Tibial artery (tissue), 4 donors: Measurements from ENCODE around the gene HMGB4.

Source experiments
- DNase-seq, 2 donors: peaks; one replicate each; pipeline ENCODE4 v3.0.0-alpha.2; 2019
- H3K27ac ChIP-seq, 2 donors: fragments of 200-600 bp; sonication (generic) in 1 of 2; 1 replicate in 1 of 2; 2 replicates in 1 of 2; pipeline ENCODE4 v1.5.1; 2018 to 2019; ENCODE audit warnings: mild to moderate bottlenecking in 1 of 2
- H3K27me3 ChIP-seq, 2 donors: fragments of 200-600 bp; sonication (generic) in 1 of 2; one replicate each; pipeline versions ENCODE4 v1.5.1 to v1.6.0; 2016 to 2019
- H3K36me3 ChIP-seq, 3 donors: fragments of 200-600 bp; sonication (generic) in 2 of 3; one replicate each; pipeline ENCODE4 v1.5.1; 2016 to 2019; ENCODE audit warnings: mild to moderate bottlenecking in 2 of 3
- H3K4me1 ChIP-seq, 4 donors: fragments of 200-600 bp; sonication (generic) in 2 of 4; 1 replicate in 3 of 4; 2 replicates in 1 of 4; pipeline ENCODE4 v1.5.1; 2016 to 2019
- H3K4me3 ChIP-seq, 2 donors: fragments of 200-600 bp; sonication (generic) in 1 of 2; 1 replicate in 1 of 2; 2 replicates in 1 of 2; pipeline ENCODE4 v1.5.1; 2018 to 2019; ENCODE audit warnings: mild to moderate bottlenecking in 2 of 2
- H3K9me3 ChIP-seq, 3 donors: fragments of 200-600 bp; sonication (generic) in 1 of 3; one replicate each; pipeline ENCODE4 v1.5.1; 2016 to 2019
- intact Hi-C: fragments of 100-400 bp; cut with DNase I; formaldehyde crosslinking; loops from one replicate; pipeline ENCODE4 v1.15.0; 2023; ENCODE audit warnings: low total_unique reads
- TF ChIP-seq, protein P1 (sequence below), 2 experiments: fragments of 200-600 bp in 1 of 2; fragments of 450-650 bp in 1 of 2; IDR thresholded peaks; one replicate each; pipeline ENCODE4 v1.5.1; 2017 to 2019; ENCODE audit warnings: antibody characterized with exemption in 2 of 2, mild to moderate bottlenecking in 1 of 2, moderate library complexity in 1 of 2

Gene HMGB4

GRCh38 chr1:33819913-33820311 is 44.0 kb upstream of the HMGB4 start:
- no peaks in the 10 kb centered on the region for H3K36me3 ChIP-seq
- intact Hi-C loops: no loop called here
- no peaks in the 10 kb centered on the region for H3K9me3 ChIP-seq
- no peak overlapping the region for H3K27ac ChIP-seq
- TF ChIP-seq, protein P1, sequence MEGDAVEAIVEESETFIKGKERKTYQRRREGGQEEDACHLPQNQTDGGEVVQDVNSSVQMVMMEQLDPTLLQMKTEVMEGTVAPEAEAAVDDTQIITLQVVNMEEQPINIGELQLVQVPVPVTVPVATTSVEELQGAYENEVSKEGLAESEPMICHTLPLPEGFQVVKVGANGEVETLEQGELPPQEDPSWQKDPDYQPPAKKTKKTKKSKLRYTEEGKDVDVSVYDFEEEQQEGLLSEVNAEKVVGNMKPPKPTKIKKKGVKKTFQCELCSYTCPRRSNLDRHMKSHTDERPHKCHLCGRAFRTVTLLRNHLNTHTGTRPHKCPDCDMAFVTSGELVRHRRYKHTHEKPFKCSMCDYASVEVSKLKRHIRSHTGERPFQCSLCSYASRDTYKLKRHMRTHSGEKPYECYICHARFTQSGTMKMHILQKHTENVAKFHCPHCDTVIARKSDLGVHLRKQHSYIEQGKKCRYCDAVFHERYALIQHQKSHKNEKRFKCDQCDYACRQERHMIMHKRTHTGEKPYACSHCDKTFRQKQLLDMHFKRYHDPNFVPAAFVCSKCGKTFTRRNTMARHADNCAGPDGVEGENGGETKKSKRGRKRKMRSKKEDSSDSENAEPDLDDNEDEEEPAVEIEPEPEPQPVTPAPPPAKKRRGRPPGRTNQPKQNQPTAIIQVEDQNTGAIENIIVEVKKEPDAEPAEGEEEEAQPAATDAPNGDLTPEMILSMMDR (IDR thresholded peaks at IDR 0.05): no peak
- H3K4me1 ChIP-seq: no peaks in the 10 kb centered on the region
- no peak overlapping the region for H3K4me3 ChIP-seq
- H3K27me3 ChIP-seq: peaks cover 0 to 4% of the 10 kb centered on the region in 2 donors
- no peak for DNase-seq

DNA sequence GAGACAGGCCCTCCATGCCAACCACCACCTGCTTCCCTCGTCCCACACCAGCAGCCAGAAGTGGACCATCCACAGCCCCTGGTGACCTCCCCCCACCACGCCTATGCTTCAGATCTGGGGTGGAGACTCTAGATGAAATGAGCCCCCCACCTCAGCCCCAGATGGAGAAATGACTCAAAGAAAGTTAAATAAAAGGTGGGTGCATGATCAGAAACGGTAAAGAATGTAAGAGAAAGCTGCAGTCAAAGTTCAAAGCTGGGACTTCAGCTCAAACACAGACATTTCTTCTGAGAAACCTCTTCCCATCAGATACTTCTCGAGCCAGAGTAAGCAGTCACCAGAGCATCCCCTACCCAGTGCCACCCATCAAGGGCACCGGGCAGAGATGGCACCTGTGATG is 43.1 kb upstream of the HMGB4 start:
- Histone ChIP-seq H3K27ac (no peak overlapping the region), H3K9me3 (no peaks in the 10 kb centered on the region), H3K36me3 (no peaks in the 10 kb centered on the region), H3K4me3 (no peak overlapping the region), H3K4me1 (no peaks in the 10 kb centered on the region), H3K27me3 (peaks cover 0 to 4% of the 10 kb centered on the region in 2 donors)
- TF ChIP-seq, protein P1 (IDR thresholded peaks at IDR 0.05): no peak
- intact Hi-C loops: no loop called here
- no peak for DNase-seq

DNA sequence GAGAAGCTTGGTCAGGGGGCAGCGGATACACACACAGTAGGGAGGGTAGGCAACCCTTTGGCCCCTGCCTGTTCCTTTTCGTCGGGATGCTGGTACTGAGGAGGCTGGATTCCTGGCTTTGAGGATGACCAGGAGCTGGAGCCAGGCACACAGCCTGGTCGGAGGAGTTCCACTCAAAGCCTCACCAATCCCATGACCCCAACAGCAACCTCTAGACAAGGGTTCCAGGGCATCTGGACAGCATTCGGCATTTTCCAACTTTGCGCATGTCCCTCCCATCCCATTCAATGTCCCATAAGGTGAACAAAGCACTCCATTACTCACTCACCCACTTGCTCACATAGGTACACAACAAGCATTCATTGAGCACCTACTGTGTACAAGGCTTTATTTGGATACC is 42.6 kb upstream of the HMGB4 start:
- no peak for DNase-seq
- no peaks in the 10 kb centered on the region for H3K4me1 ChIP-seq
- H3K27me3 ChIP-seq: peaks cover 0 to 4% of the 10 kb centered on the region in 2 donors
- TF ChIP-seq, protein P1 (IDR thresholded peaks at IDR 0.05): no peak
- no peaks in the 10 kb centered on the region for H3K9me3 ChIP-seq
- no peaks in the 10 kb centered on the region for H3K36me3 ChIP-seq
- H3K4me3 ChIP-seq: no peak overlapping the region
- intact Hi-C loops: no loop called here
- H3K27ac ChIP-seq: no peak overlapping the region

DNA sequence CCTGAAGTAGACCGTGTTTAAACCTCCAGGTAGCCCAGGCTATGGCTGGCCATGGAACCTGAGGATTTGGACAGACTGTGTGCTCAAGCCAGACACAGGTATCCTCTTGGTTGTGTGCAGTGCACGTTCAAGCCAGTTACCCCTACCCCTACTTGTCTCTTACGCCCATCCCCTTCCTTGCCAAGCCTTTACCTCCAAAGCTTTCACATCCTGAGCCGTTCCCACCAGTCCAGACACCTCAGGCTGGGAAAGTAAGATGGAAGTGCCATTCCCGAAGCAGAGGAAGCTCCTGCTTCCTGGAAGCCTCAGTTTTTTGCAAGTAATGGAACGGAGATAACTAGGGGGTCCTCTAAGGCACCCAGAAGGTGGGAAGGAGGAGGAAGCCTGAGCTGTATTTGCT is 41.5 kb upstream of the HMGB4 start:
- intact Hi-C loops: no loop called here
- peaks cover 0 to 4% of the 10 kb centered on the region in 2 donors for H3K27me3 ChIP-seq
- TF ChIP-seq, protein P1 (IDR thresholded peaks at IDR 0.05): no peak

GRCh38 chr1:33823401-33823800 is 40.5 kb upstream of the HMGB4 start:
- no peak for DNase-seq
- Histone ChIP-seq H3K27ac (no peak overlapping the region), H3K36me3 (no peaks in the 10 kb centered on the region), H3K9me3 (no peaks in the 10 kb centered on the region), H3K27me3 (peaks cover 0 to 4% of the 10 kb centered on the region in 2 donors), H3K4me1 (no peaks in the 10 kb centered on the region), H3K4me3 (no peak overlapping the region)
- intact Hi-C loops: no loop called here
- TF ChIP-seq, protein P1 (IDR thresholded peaks at IDR 0.05): no peak

More for the DNA sequence above, 41.5 kb upstream of the HMGB4 start:
- H3K4me3 ChIP-seq: no peak overlapping the region
- H3K27ac ChIP-seq: no peak overlapping the region
- no peaks in the 10 kb centered on the region for H3K9me3 ChIP-seq
- DNase-seq: no peak
- no peaks in the 10 kb centered on the region for H3K4me1 ChIP-seq
- no peaks in the 10 kb centered on the region for H3K36me3 ChIP-seq

GRCh38 chr1:33823830-33824229 is 40.0 kb upstream of the HMGB4 start:
- Histone ChIP-seq H3K27me3 (peaks cover 0 to 4% of the 10 kb centered on the region in 2 donors), H3K4me3 (no peak overlapping the region), H3K4me1 (no peaks in the 10 kb centered on the region), H3K27ac (no peak overlapping the region), H3K36me3 (no peaks in the 10 kb centered on the region), H3K9me3 (no peaks in the 10 kb centered on the region)
- DNase-seq: no peak
- intact Hi-C loops: no loop called here
- TF ChIP-seq, protein P1 (IDR thresholded peaks at IDR 0.05): no peak
